IMR-90 (cell line): ENCODE data around the gene DCTN2. TPM values are rescaled to one million over a fixed set of nuclear protein-coding genes. Genes with fewer than 3 reads are reported as not detected.

Experiments
- ATAC-seq: fragments of 200-7000 bp; cut with Tn5 transposase; 2 replicates; pipeline ENCODE4 v1.9.1; 2020; ENCODE audit warnings: low read depth, mild to moderate bottlenecking, moderate library complexity
- BruUV-seq: library from RNA; stranded (reverse); fragments of 400-500 nt; replicated peaks from 2 replicates; lab custom pipeline; 2021; lab: Mats Ljungman, UMichigan
- CTCF ChIA-PET: fragments of 300-600 bp; formaldehyde crosslinking; extraction: SDS; loops from one replicate; lab custom pipeline; 2021; ENCODE audit warnings: antibody characterized with exemption; lab: Yijun Ruan, JAX
- POLR2A ChIA-PET: fragments of 300-600 bp; sonication (Branson Sonifier 250); formaldehyde crosslinking; loops from one replicate; lab custom pipeline; 2022; ENCODE audit warnings: antibody characterized with exemption; ENCODE audit not compliant: unreplicated experiment; lab: Charles Lee
- DNase-seq: peaks from one replicate; pipeline ENCODE4 v3.0.0; 2013
- H2AFZ ChIP-seq: replicated peaks from 2 replicates; pipeline ENCODE3; 2013; ENCODE audit warnings: low read length, mild to moderate bottlenecking; ENCODE audit not compliant: poor library complexity
- H2AK5ac ChIP-seq: 2 replicates; pipeline ENCODE4 v1.6.1; 2013; ENCODE audit warnings: low read depth, low read length, inconsistent platforms
- H2AK9ac ChIP-seq: replicated peaks from 2 replicates; pipeline ENCODE3; 2013; ENCODE audit warnings: mild to moderate bottlenecking, low read depth, low read length, moderate library complexity; ENCODE audit not compliant: poor library complexity
- H2BK120ac ChIP-seq: 2 replicates; pipeline ENCODE4 v1.6.1; 2013; ENCODE audit warnings: low read depth, low read length, inconsistent platforms
- H2BK15ac ChIP-seq: 3 replicates; pipeline ENCODE4 v1.6.1; 2013; ENCODE audit warnings: low read depth, low read length, inconsistent platforms
- H2BK20ac ChIP-seq: 2 replicates; pipeline ENCODE4 v1.6.1; 2013; ENCODE audit warnings: low read depth, mild to moderate bottlenecking, inconsistent platforms, low read length, moderate library complexity
- H2BK5ac ChIP-seq: 2 replicates; pipeline ENCODE4 v1.6.1; 2013; ENCODE audit warnings: mild to moderate bottlenecking, low read depth, low read length, inconsistent platforms; ENCODE audit not compliant: poor library complexity, severe bottlenecking
- H3K14ac ChIP-seq: replicated peaks from 2 replicates; pipeline ENCODE4 v1.6.1; 2013; ENCODE audit warnings: low read depth, low read length, inconsistent platforms
- H3K18ac ChIP-seq: 2 replicates; pipeline ENCODE4 v1.6.1; 2013; ENCODE audit warnings: low read depth, low read length, control low read depth
- H3K23ac ChIP-seq: 2 replicates; pipeline ENCODE4 v1.6.1; 2013; ENCODE audit warnings: low read depth, low read length, inconsistent platforms
- H3K27ac ChIP-seq: 2 replicates; pipeline ENCODE4 v1.5.1; 2013; ENCODE audit warnings: mild to moderate bottlenecking, control low read depth, low read length; ENCODE audit not compliant: insufficient read depth
- H3K27me3 ChIP-seq: 2 replicates; pipeline ENCODE4 v1.6.1; 2013; ENCODE audit warnings: low read length; ENCODE audit not compliant: control insufficient read depth, insufficient read depth
- H3K36me3 ChIP-seq: 2 replicates; pipeline ENCODE4 v1.6.1; 2013; ENCODE audit warnings: low read length, mixed read lengths; ENCODE audit not compliant: control insufficient read depth, insufficient read depth
- H3K4ac ChIP-seq: 2 replicates; pipeline ENCODE4 v1.6.1; 2013; ENCODE audit warnings: low read depth, low read length, inconsistent platforms
- H3K4me1 ChIP-seq: 2 replicates; pipeline ENCODE4 v1.6.1; 2013; ENCODE audit warnings: low read length, mixed read lengths; ENCODE audit not compliant: control insufficient read depth, insufficient read depth
- H3K4me2 ChIP-seq: 2 replicates; pipeline ENCODE4 v1.6.1; 2013; ENCODE audit warnings: low read depth, mild to moderate bottlenecking, control low read depth, low read length, moderate library complexity
- H3K4me3 ChIP-seq: 2 replicates; pipeline ENCODE4 v1.5.1; 2013; ENCODE audit warnings: low read depth, mild to moderate bottlenecking, control low read depth, low read length, moderate library complexity; ENCODE audit not compliant: insufficient read depth
- H3K56ac ChIP-seq: 2 replicates; pipeline ENCODE4 v1.6.1; 2013; ENCODE audit warnings: low read length, inconsistent platforms; ENCODE audit not compliant: insufficient read depth; ENCODE audit errors: extremely low read depth
- H3K79me1 ChIP-seq, 2 experiments: 2 replicates each; pipeline ENCODE4 v1.6.1; 2013; ENCODE audit warnings: low read length in 2 of 2, inconsistent platforms in 1 of 2, low read depth in 1 of 2
- H3K9ac ChIP-seq: 2 replicates; pipeline ENCODE4 v1.6.1; 2013; ENCODE audit warnings: low read depth, low read length, control low read depth
- H3K9me1 ChIP-seq: 2 replicates; pipeline ENCODE4 v1.6.1; 2013; ENCODE audit warnings: low read length, inconsistent platforms; ENCODE audit not compliant: insufficient read depth
- H3K9me3 ChIP-seq: 2 replicates; pipeline ENCODE4 v1.6.1; 2013; ENCODE audit warnings: low read length; ENCODE audit not compliant: control insufficient read depth, insufficient read depth
- H4K20me1 ChIP-seq: 2 replicates; pipeline ENCODE4 v1.6.1; 2013; ENCODE audit warnings: low read length, inconsistent platforms; ENCODE audit not compliant: insufficient read depth
- H4K5ac ChIP-seq: 2 replicates; pipeline ENCODE4 v1.6.1; 2013; ENCODE audit warnings: mild to moderate bottlenecking, low read depth, low read length, control low read depth
- H4K8ac ChIP-seq, 2 experiments: 2 replicates each; pipeline ENCODE4 v1.6.1; 2013; ENCODE audit warnings: low read depth in 2 of 2, low read length in 2 of 2, control low read depth in 1 of 2, inconsistent platforms in 1 of 2
- H4K91ac ChIP-seq: 2 replicates; pipeline ENCODE4 v1.6.1; 2013; ENCODE audit warnings: low read depth, low read length, inconsistent platforms; ENCODE audit not compliant: insufficient read depth
- BHLHE40 ChIP-seq: fragments of 150-350 bp; IDR thresholded peaks from 2 replicates; pipeline ENCODE4 v1.6.1; 2016; ENCODE audit warnings: mild to moderate bottlenecking, low read depth, low read length
- CEBPB ChIP-seq: IDR thresholded peaks from 2 replicates; pipeline ENCODE4 v1.6.1; 2012; ENCODE audit warnings: low read depth, low read length, improper control_type of control experiment
- CHD1 ChIP-seq: IDR thresholded peaks from 2 replicates; pipeline ENCODE4 v1.6.1; 2012; ENCODE audit warnings: low read depth, low read length, improper control_type of control experiment
- FOS ChIP-seq: fragments of 150-350 bp; IDR thresholded peaks from 2 replicates; pipeline ENCODE4 v1.6.1; 2016; ENCODE audit warnings: low read depth, low read length
- MAFK ChIP-seq: IDR thresholded peaks from 2 replicates; pipeline ENCODE4 v1.6.1; 2012; ENCODE audit warnings: low read depth, low read length, improper control_type of control experiment
- MAZ ChIP-seq: IDR thresholded peaks from 2 replicates; pipeline ENCODE4 v1.6.1; 2012; ENCODE audit warnings: low read depth, mild to moderate bottlenecking, low read length, improper control_type of control experiment, moderate library complexity, borderline replicate concordance
- MXI1 ChIP-seq: IDR thresholded peaks from 2 replicates; pipeline ENCODE4 v1.6.1; 2012; ENCODE audit warnings: low read depth, mild to moderate bottlenecking, low read length, moderate library complexity, borderline replicate concordance
- NFE2L2 ChIP-seq: fragments of 150-350 bp; IDR thresholded peaks from 2 replicates; pipeline ENCODE4 v1.6.1; 2016; ENCODE audit warnings: low read depth, mild to moderate bottlenecking, low read length
- POLR2A ChIP-seq: IDR thresholded peaks from 2 replicates; pipeline ENCODE4 v1.6.1; 2012; ENCODE audit warnings: mild to moderate bottlenecking, low read depth, low read length
- RAD21 ChIP-seq: IDR thresholded peaks from 2 replicates; pipeline ENCODE4 v1.6.1; 2012; ENCODE audit warnings: low read length, improper control_type of control experiment
- RCOR1 ChIP-seq: IDR thresholded peaks from 2 replicates; pipeline ENCODE4 v1.6.1; 2012; ENCODE audit warnings: mild to moderate bottlenecking, low read length, improper control_type of control experiment; ENCODE audit not compliant: insufficient replicate concordance
- RFX5 ChIP-seq: IDR thresholded peaks from 2 replicates; pipeline ENCODE4 v1.8.0; 2012; ENCODE audit warnings: low read depth, mild to moderate bottlenecking, low read length, moderate library complexity
- SMC3 ChIP-seq: fragments of 150-350 bp; IDR thresholded peaks from 2 replicates; pipeline ENCODE4 v1.6.1; 2016; ENCODE audit warnings: low read depth, mild to moderate bottlenecking, antibody characterized with exemption, low read length, moderate library complexity
- WGBS, 2 experiments: methylation state at CpG; one replicate each; pipeline versions ENCODE4 v1.1.5 to v1.1.7; 2013; ENCODE audit warnings: missing lambda C conversion rate in 2 of 2; ENCODE audit not compliant: insufficient read length in 1 of 2; ENCODE audit errors: extremely low coverage in 2 of 2; 5-methylcytosine and 5-hydroxymethylcytosine counted together
- dilution Hi-C: fragments of 300-500 bp; cut with HindIII; formaldehyde crosslinking; loops from one replicate; pipeline ENCODE4 v1.14.3; 2018; ENCODE audit warnings: low sequenced_read_pairs; ENCODE audit not compliant: unreplicated experiment
- in situ Hi-C: fragments of 300-500 bp; cut with MboI; formaldehyde crosslinking; loops from 3 replicates; pipeline ENCODE4 v1.14.3; 2019; ENCODE audit warnings: low sequenced_read_pairs, inconsistent platforms, mixed read lengths
- intact Hi-C: fragments of 100-400 bp; cut with micrococcal nuclease; formaldehyde crosslinking; loops from 2 replicates; pipeline ENCODE4 v1.10.0; 2022
- polyA plus RNA-seq, 3 experiments: library from polyadenylated mRNA; depleted of rRNA; stranded (reverse); fragments of >200 nt; gene quantifications; 2 replicates each; pipeline ENCODE4 v1.2.3, GENCODE V29; 2012; ENCODE audit warnings: low replicate concordance in 1 of 3
- total RNA-seq: library from RNA; depleted of rRNA; stranded (reverse); fragments of >200 nt; gene quantifications from 2 replicates; pipeline ENCODE4 v1.2.3, GENCODE V29; 2012
- TF ChIP-seq, protein P1 (sequence below): conservative IDR thresholded peaks from 2 replicates; pipeline ENCODE4 v1.5.1; 2012; ENCODE audit warnings: mild to moderate bottlenecking, low read depth, low read length, improper control_type of control experiment
- TF ChIP-seq, protein P2 (sequence below): fragments of 150-350 bp; IDR thresholded peaks from 2 replicates; pipeline ENCODE4 v1.6.1; 2017; ENCODE audit warnings: mild to moderate bottlenecking, antibody characterized with exemption, low read length, low read depth
- TF ChIP-seq, protein P3 (sequence below): fragments of 150-350 bp; IDR thresholded peaks from 2 replicates; pipeline ENCODE4 v1.6.1; 2016; ENCODE audit warnings: low read depth, mild to moderate bottlenecking, low read length, moderate library complexity, borderline replicate concordance

DCTN2 gene
- total and polyA plus RNA-seq, 2 of the 4 experiments (the other 2 are of a cell fraction): 125 to 130 TPM

DNA sequence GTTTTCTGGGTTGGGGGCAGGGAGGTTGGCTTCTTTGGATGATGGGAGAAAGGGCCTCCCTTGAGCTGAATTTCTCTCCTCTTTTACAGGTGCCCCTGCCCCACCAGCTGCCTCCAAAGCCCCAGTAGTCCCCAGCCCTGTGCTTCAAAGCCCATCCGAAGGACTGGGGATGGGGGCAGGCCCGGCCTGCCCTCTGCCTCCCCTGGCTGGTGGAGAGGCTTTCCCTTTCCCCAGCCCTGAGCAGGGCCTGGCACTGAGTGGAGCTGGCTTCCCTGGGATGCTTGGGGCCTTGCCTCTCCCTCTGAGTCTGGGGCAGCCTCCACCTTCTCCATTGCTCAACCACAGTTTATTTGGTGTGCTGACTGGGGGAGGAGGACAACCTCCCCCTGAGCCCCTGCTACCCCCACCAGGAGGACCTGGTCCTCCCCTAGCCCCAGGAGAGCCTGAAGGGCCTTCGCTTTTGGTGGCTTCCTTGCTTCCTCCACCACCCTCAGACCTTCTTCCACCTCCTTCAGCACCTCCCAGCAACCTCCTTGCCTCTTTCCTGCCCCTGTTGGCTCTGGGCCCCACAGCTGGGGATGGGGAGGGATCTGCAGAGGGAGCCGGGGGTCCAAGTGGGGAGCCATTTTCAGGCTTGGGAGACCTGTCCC lies 20.4 kb downstream of the DCTN2 start:
- Histone ChIP-seq H3K79me1 (peaks cover 17 to 59% of the 10 kb centered on the region in 2 experiments), H2AK9ac (peak overlapping the region; percentile 31), H3K4me1 (peaks cover 16% of the 10 kb centered on the region), H3K23ac (no peak overlapping the region), H3K18ac (no peak overlapping the region), H3K56ac (no peak overlapping the region), H3K9me1 (peaks cover 14% of the 10 kb centered on the region), H3K36me3 (peaks cover 62% of the 10 kb centered on the region), H3K27ac (no peak overlapping the region), H4K20me1 (peaks cover 26% of the 10 kb centered on the region), H3K9me3 (no peaks in the 10 kb centered on the region), H2BK5ac (no peak overlapping the region), H4K91ac (no peak overlapping the region), H4K5ac (no peak overlapping the region), H4K8ac (no peak overlapping the region), H3K4ac (no peak overlapping the region), H3K27me3 (no peaks in the 10 kb centered on the region), H3K9ac (no peak overlapping the region), H2AFZ (no peak overlapping the region), H3K14ac (no peak overlapping the region), H2BK15ac (no peak overlapping the region), H3K4me3 (no peak overlapping the region), H3K4me2 (no peak overlapping the region), H2BK120ac (no peak overlapping the region), H2AK5ac (no peak overlapping the region), H2BK20ac (no peak overlapping the region)
- in situ Hi-C loops (no loop called here), dilution Hi-C loops (no loop called here), intact Hi-C loops (no loop called here)
- no peak for DNase-seq
- TF ChIP-seq MAZ (no peak), MXI1 (no peak), RCOR1 (no peak), RAD21 (no peak), MAFK (no peak), POLR2A (no peak), BHLHE40 (no peak), RFX5 (no peak), NFE2L2 (no peak), SMC3 (no peak), CEBPB (no peak), CHD1 (no peak), FOS (no peak)
- TF ChIP-seq, protein P1, sequence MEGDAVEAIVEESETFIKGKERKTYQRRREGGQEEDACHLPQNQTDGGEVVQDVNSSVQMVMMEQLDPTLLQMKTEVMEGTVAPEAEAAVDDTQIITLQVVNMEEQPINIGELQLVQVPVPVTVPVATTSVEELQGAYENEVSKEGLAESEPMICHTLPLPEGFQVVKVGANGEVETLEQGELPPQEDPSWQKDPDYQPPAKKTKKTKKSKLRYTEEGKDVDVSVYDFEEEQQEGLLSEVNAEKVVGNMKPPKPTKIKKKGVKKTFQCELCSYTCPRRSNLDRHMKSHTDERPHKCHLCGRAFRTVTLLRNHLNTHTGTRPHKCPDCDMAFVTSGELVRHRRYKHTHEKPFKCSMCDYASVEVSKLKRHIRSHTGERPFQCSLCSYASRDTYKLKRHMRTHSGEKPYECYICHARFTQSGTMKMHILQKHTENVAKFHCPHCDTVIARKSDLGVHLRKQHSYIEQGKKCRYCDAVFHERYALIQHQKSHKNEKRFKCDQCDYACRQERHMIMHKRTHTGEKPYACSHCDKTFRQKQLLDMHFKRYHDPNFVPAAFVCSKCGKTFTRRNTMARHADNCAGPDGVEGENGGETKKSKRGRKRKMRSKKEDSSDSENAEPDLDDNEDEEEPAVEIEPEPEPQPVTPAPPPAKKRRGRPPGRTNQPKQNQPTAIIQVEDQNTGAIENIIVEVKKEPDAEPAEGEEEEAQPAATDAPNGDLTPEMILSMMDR: no peak
- TF ChIP-seq, protein P2, sequence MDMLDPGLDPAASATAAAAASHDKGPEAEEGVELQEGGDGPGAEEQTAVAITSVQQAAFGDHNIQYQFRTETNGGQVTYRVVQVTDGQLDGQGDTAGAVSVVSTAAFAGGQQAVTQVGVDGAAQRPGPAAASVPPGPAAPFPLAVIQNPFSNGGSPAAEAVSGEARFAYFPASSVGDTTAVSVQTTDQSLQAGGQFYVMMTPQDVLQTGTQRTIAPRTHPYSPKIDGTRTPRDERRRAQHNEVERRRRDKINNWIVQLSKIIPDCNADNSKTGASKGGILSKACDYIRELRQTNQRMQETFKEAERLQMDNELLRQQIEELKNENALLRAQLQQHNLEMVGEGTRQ: no peak
- TF ChIP-seq, protein P3, sequence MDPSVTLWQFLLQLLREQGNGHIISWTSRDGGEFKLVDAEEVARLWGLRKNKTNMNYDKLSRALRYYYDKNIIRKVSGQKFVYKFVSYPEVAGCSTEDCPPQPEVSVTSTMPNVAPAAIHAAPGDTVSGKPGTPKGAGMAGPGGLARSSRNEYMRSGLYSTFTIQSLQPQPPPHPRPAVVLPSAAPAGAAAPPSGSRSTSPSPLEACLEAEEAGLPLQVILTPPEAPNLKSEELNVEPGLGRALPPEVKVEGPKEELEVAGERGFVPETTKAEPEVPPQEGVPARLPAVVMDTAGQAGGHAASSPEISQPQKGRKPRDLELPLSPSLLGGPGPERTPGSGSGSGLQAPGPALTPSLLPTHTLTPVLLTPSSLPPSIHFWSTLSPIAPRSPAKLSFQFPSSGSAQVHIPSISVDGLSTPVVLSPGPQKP: no peak
- no peak for ATAC-seq
- no CpG with 5 or more reads among the region's 4 CpGs for WGBS, 2 experiments
- BruUV-seq: TSS peak; percentile 27
- ChIA-PET POLR2A (no interaction called here), CTCF (no interaction called here)
